Measurements from ENCODE around the gene ATP6V0B.

The ATP6V0B gene

GRCh38 chr1:43968348-43968948, 6.3 kb upstream of the ATP6V0B start:
- in situ Hi-C loops (cut with MboI; ENCODE audit: low sequenced_read_pairs): no loop called here

DNA sequence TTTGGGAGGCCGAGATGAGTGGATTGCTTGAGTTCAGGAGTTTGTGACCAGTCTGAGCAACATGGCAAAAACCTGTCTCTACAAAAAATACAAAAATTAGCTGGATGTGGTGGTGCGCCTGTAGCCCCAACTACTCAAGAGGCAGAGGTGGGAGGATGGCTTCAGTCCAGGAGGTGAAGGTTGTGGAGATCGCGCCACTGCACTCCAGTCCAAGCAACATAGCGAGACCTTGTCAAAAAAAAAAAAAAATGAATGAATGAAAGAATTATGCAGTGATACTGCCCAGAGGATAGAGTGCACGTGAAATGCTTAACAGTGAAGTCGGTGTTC, 5.4 kb upstream of the ATP6V0B start:
- in situ Hi-C loops (cut with MboI; ENCODE audit: low sequenced_read_pairs): no loop called here

DNA sequence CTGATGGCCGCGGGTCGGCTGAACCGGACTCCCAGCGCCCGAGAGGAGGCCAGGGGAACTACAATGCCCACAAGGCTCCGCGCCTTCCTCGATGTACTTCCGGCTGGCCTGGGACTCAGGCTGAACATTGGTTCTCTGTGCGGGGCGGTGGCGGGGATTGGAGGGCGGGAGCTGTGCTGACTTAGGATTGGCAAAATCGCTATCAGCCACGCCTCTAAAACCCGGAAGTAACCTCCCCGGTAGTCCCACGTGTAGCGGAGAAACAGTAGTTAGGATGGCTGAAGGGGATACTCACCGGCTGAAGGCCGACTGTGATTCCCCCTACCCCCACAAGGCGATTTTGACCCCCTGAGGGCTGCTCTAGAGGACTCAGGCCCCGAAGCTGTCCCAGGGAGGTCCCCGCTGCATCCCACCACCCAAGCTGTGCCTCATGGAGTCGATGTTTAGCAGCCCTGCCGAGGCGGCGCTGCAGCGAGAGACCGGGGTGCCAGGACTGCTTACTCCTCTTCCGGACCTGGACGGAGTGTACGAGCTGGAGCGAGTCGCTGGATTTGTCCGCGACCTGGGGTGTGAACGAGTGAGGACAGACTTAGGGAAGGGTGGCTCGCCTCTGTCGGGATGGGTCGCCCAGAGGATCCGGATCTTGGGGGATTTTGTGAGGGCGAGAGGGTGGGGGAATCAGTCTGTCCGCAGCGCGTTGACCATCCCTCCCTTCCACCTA, 4.9 kb upstream of the ATP6V0B start, which contains the start of gene DPH2:
Gene DPH2 (plus strand): TSS at position 265 of the 721 bp plus-strand sequence. CDS start 166 bp downstream, at position 431.
- in situ Hi-C loops (cut with MboI; ENCODE audit: low sequenced_read_pairs): no loop called here

DNA sequence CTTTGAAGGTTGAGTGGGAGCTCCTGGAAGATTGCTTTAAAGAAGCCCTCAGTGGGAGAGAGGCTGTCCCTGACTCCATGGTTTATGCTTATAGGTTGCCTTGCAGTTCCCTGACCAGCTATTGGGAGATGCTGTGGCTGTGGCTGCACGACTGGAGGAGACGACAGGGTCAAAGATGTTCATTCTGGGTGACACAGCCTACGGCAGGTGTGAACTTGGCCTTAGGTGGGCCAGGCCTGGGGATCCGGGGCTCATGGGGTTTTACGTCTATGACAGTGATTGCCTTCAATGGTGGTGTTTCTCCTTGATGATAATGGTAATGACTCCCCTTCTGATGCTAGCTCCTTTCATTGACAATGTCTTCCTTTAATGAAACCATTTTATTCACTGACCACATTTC, 4.3 kb upstream of the ATP6V0B start:
- in situ Hi-C loops (cut with MboI; ENCODE audit: low sequenced_read_pairs): no loop called here

DNA sequence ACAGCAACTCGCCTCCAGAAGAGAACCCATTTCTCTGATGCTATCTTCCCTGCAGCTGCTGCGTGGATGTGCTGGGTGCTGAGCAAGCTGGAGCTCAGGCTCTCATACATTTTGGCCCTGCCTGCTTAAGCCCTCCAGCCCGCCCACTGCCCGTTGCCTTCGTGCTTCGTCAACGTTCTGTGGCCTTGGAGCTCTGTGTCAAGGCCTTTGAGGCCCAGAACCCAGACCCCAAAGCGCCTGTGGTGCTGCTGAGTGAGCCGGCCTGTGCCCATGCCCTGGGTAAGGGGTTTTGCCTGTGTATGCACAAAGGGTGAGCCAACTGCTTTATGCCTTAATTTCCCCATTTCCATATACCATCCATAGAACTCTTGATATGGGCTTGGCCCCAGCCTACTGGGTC, 3.8 kb upstream of the ATP6V0B start:
- in situ Hi-C loops (cut with MboI; ENCODE audit: low sequenced_read_pairs): no loop called here

- in situ Hi-C loops (cut with MboI; ENCODE audit: low sequenced_read_pairs): no loop called here
These were observed 3.3 kb upstream of the ATP6V0B start for GRCh38 chr1:43971336-43971980.

DNA sequence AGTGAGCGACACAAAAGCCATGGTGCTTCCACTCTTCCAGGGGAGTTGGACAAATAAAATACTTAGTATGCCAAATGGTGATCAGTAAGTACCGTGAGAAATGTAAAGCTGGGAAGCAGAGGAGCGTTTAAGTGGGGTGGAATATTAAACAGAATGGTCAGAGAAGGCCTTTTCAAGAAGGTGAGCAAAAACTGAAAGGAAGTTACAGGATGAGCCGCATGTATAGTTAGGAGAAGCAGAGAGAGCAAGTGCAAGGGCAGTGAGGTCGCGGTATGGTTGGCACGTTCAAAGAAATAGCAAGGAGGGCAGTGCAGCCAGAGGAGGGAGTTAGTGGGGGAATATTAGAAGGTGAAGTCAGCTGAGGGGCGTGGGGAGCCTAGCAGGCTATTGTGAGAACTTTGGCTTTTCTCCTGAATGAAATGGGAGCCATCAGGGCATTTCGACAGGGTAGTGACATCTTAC, 748 bp upstream of the ATP6V0B start:
- in situ Hi-C loops (cut with MboI; ENCODE audit: low sequenced_read_pairs): no loop called here

- in situ Hi-C loops (cut with MboI; ENCODE audit: low sequenced_read_pairs): no loop called here
These were observed 645 bp downstream of the ATP6V0B start for GRCh38 chr1:43975249-43975961.

DNA sequence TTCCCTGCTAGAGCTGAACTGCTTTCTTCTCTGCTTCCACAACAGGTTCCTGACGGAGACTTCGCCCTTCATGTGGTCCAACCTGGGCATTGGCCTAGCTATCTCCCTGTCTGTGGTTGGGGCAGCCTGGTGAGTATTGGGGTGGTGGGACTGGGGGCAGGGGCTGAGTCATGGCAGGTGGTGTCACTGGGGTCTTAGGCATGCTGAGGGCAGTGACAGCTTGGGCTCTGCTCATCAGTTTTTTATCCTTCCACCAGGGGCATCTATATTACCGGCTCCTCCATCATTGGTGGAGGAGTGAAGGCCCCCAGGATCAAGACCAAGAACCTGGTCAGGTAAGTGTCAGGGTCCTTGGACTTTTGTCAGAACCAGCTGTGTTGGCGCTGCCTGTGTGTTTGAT, 1.3 kb downstream of the ATP6V0B start:
- in situ Hi-C loops (cut with MboI; ENCODE audit: low sequenced_read_pairs): no loop called here

DNA sequence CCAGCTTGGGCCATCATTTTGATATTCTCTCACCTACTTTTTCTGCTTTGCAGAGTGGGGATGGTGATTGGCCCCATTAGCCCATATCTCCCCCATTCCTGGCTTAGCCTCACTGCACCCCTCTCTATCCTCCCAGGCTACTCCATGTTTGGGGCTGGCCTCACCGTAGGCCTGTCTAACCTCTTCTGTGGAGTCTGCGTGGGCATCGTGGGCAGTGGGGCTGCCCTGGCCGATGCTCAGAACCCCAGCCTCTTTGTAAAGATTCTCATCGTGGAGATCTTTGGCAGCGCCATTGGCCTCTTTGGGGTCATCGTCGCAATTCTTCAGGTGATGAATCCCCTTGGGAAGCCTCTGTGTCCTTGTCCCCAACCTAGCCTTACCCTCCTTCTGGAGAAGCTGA, 2.1 kb downstream of the ATP6V0B start:
- in situ Hi-C loops (cut with MboI; ENCODE audit: low sequenced_read_pairs): no loop called here

DNA sequence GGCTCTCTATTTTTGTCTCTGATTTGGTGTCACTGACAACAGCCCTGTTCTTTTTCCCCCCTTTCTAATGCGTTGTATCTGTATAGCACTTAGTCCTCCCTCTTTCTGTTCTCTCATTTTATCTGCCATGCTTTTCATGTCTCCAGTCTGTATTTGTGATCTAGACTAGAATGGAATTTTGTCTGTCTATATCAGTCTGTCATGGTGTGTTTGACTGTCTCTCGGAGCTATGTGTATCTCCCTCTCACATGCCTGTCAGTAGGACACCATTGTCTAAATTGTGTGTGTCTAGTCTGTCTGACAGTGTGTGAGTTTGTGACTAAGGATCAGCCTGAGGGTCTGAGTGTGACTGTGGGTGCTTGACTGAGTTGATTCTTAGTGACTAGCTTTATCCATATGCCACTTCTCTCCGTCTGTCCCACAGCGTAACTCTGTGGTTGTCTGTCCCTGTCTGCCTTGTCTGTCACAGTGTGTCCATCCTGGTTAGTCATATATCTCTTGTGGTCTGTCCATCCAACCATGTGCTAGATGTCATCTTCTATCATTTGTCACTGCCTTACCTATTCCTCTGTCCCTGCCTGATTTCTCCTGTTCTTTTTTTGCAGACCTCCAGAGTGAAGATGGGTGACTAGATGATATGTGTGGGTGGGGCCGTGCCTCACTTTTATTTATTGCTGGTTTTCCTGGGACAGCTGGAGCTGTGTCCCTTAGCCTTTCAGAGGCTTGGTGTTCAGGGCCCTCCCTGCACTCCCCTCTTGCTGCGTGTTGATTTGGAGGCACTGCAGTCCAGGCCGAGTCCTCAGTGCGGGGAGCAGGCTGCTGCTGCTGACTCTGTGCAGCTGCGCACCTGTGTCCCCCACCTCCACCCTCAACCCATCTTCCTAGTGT, 2.9 kb downstream of the ATP6V0B start:
- in situ Hi-C loops (cut with MboI; ENCODE audit: low sequenced_read_pairs): no loop called here

GRCh38 chr1:43978264-43978550, 3.4 kb downstream of the ATP6V0B start:
- in situ Hi-C loops (cut with MboI; ENCODE audit: low sequenced_read_pairs): no loop called here

GRCh38 chr1:43978551-43979260, 3.9 kb downstream of the ATP6V0B start, which contains the start of gene B4GALT2:
TSS of gene B4GALT2 (plus strand) at chr1:43979210. CDS start at chr1:43981161, 1,951 bp downstream.
- in situ Hi-C loops (cut with MboI; ENCODE audit: low sequenced_read_pairs): no loop called here

DNA sequence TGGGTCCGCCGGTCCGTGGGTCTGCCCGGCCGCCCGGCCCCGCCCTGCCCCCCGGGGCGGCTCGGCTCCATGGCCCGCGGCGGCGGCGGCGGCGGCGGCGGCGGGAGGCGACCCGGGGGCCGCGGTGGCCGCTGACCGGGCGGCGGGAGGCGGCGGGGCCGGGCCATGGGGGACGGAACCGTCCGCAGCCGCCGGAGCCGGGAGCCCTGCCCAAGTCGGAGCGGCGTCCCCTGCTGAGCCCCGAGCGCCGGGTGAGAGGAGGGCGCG, 4.4 kb downstream of the ATP6V0B start:
- in situ Hi-C loops (cut with MboI; ENCODE audit: low sequenced_read_pairs): no loop called here

DNA sequence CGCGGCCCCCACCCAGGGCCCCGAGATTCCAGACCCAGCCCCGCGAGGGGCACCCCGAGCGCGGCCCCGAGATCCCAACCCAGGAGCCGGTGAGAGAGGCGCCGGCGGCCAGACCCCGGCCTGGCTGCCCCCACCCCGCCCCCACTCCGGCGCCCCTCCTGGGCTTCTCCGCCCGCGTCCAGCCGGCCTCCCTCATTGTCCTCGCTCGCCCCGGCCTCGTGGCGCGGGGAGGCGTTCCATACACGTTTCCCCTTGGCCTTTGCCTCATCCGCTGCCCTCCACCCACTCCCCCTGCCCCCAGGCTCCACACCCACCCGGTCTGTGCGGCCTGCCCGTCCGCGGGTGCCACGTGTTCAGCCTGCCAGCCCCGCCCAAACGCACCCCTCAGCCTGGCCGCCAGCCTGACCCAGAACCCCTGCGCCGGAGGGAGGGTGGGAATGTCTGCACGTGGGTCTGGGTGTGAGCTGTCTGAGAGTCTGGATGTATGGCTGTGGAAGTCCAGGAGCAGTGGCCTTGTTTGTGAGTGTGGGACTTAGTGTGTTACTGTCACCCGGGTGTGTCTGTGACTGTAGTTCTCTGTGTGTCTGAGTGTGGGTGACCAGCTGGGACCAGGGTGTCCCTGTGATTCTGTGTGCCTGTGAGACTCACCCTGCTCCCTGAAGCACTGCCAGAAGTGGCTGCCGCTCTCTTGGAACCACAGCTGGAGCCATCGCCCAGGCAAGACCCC, 4.9 kb downstream of the ATP6V0B start:
- in situ Hi-C loops (cut with MboI; ENCODE audit: low sequenced_read_pairs): no loop called here

DNA sequence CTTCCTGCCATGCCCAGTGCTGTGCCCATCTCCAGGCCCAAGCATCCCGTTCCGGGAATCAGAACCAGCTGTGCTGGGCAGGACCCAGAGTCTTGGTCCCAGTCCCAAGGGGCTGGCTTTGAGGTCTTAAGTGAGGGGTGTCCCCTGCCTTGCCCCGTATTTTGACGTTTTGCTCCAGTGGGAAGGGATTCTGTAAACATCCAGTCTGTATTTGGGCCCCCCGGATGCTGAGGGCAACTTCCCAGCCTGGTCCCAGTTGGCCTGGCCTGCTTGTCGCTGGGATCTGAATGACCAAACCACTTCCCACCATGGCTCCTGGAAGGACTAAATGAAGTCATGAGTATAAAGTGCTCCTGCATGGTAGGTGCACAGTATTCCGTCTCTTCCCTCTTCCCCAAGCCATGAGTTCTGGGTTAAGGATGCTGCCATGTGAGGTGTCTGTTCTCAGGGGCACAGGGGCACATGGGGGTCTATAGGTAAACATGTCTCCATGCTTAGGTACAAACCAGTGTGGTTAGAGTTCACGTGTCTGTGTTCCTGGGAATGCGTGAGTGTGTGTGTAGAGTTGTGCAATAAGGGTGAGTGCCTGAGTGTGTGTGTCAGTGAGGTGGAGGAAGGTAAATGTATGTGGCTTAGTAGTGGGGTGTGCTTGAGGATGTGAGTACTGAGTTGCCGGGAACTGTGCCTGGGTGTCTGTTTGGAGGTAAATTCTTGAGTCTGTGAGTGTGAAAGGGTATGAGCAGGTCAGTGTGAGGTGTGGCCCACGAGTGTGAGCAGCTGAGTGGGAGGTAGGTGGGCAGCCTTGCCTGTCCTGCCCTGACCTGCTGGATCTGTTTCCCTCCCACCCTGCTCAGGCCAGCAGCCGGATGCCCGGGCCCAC, 5.7 kb downstream of the ATP6V0B start:
- in situ Hi-C loops (cut with MboI; ENCODE audit: low sequenced_read_pairs): no loop called here

GRCh38 chr1:43981135-43981491, 6.4 kb downstream of the ATP6V0B start:
- in situ Hi-C loops (cut with MboI; ENCODE audit: low sequenced_read_pairs): no loop called here

GRCh38 chr1:43981636-43982035, 6.9 kb downstream of the ATP6V0B start:
- in situ Hi-C loops (cut with MboI; ENCODE audit: low sequenced_read_pairs): no loop called here

DNA sequence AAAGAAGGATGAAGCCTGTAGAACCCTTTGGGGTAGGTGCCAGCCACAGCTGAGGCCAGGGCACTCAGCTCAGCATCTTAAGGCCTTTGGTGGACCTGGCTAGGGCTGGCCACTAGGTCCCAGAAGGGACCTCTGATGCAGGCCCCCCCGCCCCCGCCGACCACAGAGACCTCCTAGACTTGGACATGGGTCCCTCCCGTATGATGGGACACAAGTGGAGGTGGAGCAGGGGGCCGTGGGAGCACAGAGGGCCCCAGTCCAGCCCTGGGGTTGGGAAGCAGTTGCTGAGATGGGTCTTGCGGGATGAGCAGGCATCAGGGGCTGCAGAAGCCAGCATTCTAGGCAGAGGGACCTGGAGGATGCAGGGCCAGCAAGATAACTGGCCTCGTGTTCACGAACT, 7.5 kb downstream of the ATP6V0B start:
- in situ Hi-C loops (cut with MboI; ENCODE audit: low sequenced_read_pairs): no loop called here
